Measurements from ENCODE around the gene MCC. TPM values are rescaled to one million over a fixed set of nuclear protein-coding genes. Genes with fewer than 3 reads are reported as not detected.

Gene MCC
- total and polyA plus RNA-seq, 2 of the 4 experiments (the other 2 are of a cell fraction): 5.0 to 20.6 TPM

GRCh38 chr5:113421693-113422092, 66.6 kb downstream of the MCC start:
- Histone ChIP-seq H3K4me3 (ENCODE audit: insufficient read depth, low read depth, low read length) (no peak overlapping the region), H2AK5ac (ENCODE audit: low read depth, low read length) (no peak overlapping the region), H4K20me1 (ENCODE audit: insufficient read depth, low read length) (no peaks in the 10 kb centered on the region), H2BK5ac (ENCODE audit: low read depth, low read length, poor library complexity, severe bottlenecking) (no peak overlapping the region), H4K91ac (ENCODE audit: insufficient read depth, low read depth, low read length) (no peak overlapping the region), H3K9ac (ENCODE audit: low read depth, low read length) (no peak overlapping the region), H3K14ac (replicated peaks; ENCODE audit: low read depth, low read length) (no peak overlapping the region), H2BK20ac (ENCODE audit: low read depth, low read length) (no peak overlapping the region), H2BK15ac (ENCODE audit: low read depth, low read length) (no peak overlapping the region), H3K9me3 (ENCODE audit: control insufficient read depth, insufficient read depth, low read length) (no peaks in the 10 kb centered on the region), H3K27ac (ENCODE audit: insufficient read depth, low read length) (no peak overlapping the region), H2AK9ac (replicated peaks; ENCODE audit: low read depth, low read length, poor library complexity) (no peak overlapping the region), H3K56ac (ENCODE audit: extremely low read depth, insufficient read depth, low read length) (no peak overlapping the region), H3K23ac (ENCODE audit: low read depth, low read length) (no peak overlapping the region), H3K79me1 (ENCODE audit: low read depth in 1 of 2, low read length in 2 of 2) (no peaks in the 10 kb centered on the region), H3K36me3 (ENCODE audit: control insufficient read depth, insufficient read depth, low read length) (no peaks in the 10 kb centered on the region), H3K27me3 (ENCODE audit: control insufficient read depth, insufficient read depth, low read length) (no peaks in the 10 kb centered on the region), H2BK120ac (ENCODE audit: low read depth, low read length) (no peak overlapping the region), H3K18ac (ENCODE audit: low read depth, low read length) (no peak overlapping the region), H4K8ac (ENCODE audit: low read depth in 2 of 2, low read length in 2 of 2) (no peak overlapping the region), H3K4me1 (ENCODE audit: control insufficient read depth, insufficient read depth, low read length) (no peaks in the 10 kb centered on the region), H3K4ac (ENCODE audit: low read depth, low read length) (no peak overlapping the region), H3K4me2 (ENCODE audit: low read depth, low read length) (no peak overlapping the region), H3K9me1 (ENCODE audit: insufficient read depth, low read length) (no peaks in the 10 kb centered on the region), H4K5ac (ENCODE audit: low read depth, low read length) (no peak overlapping the region), H2AFZ (replicated peaks; ENCODE audit: low read length, poor library complexity) (no peak overlapping the region)
- WGBS, 2 experiments (ENCODE audit: extremely low coverage in 2 of 2, insufficient read length in 1 of 2): 29% methylated on average over 1 of the region's 2 CpGs; no CpG with 5 or more reads in 1 of the 2 experiments
- in situ Hi-C loops (cut with MboI; ENCODE audit: low sequenced_read_pairs): no loop called here
- ATAC-seq (ENCODE audit: low read depth): no peak
- no peak for DNase-seq
- ChIA-PET CTCF (no interaction called here), POLR2A (ENCODE audit: unreplicated experiment) (no interaction called here)
- TF ChIP-seq SMC3 (IDR thresholded peaks at IDR 0.05; ENCODE audit: low read depth, low read length) (no peak), CTCF (conservative IDR thresholded peaks at IDR 0.05; ENCODE audit: low read depth, low read length) (no peak), RFX5 (IDR thresholded peaks at IDR 0.05; ENCODE audit: low read depth, low read length) (no peak), FOS (IDR thresholded peaks at IDR 0.05; ENCODE audit: low read depth, low read length) (no peak)
- intact Hi-C loops (cut with micrococcal nuclease): no loop called here
- no TSS peak for BruUV-seq (replicated peaks)
- dilution Hi-C loops (cut with HindIII; ENCODE audit: low sequenced_read_pairs, unreplicated experiment): no loop called here
